HEK293T (cell line): Measurements from ENCODE around the gene CNR1.

ENCODE experiments used
- BHLHE40 ChIP-seq: fragments of 450-650 bp; IDR thresholded peaks from 2 replicates; pipeline ENCODE4 v1.6.1; 2016; ENCODE audit warnings: mild to moderate bottlenecking, moderate library complexity, borderline replicate concordance
- FOXA1 ChIP-seq: fragments of 450-650 bp; IDR thresholded peaks from 2 replicates; pipeline ENCODE4 v1.6.1; 2016; ENCODE audit warnings: mild to moderate bottlenecking
- LEF1 ChIP-seq: fragments of 450-650 bp; IDR thresholded peaks from 2 replicates; pipeline ENCODE4 v1.6.1; 2017; ENCODE audit warnings: mild to moderate bottlenecking, borderline replicate concordance
- NFRKB ChIP-seq: fragments of 450-650 bp; IDR thresholded peaks from 2 replicates; pipeline ENCODE4 v1.6.1; 2016; ENCODE audit warnings: mild to moderate bottlenecking, moderate library complexity
- SP1 ChIP-seq: fragments of 450-650 bp; IDR thresholded peaks from 2 replicates; pipeline ENCODE4 v1.6.1; 2017
- SUZ12 ChIP-seq: fragments of 450-650 bp; IDR thresholded peaks from 2 replicates; pipeline ENCODE4 v1.6.1; 2016; ENCODE audit warnings: mild to moderate bottlenecking
- TARDBP ChIP-seq: fragments of 450-650 bp; IDR thresholded peaks from 2 replicates; pipeline ENCODE4 v1.6.1; 2016

GRCh38 chr6:88119769-88120168 is 46.4 kb downstream of the CNR1 start:
- no peak for TF ChIP-seq BHLHE40
- no peak for TF ChIP-seq FOXA1
- TF ChIP-seq TARDBP, result no peak
- TF ChIP-seq NFRKB, result no peak
- no peak for TF ChIP-seq LEF1
- TF ChIP-seq SUZ12, result no peak
- no peak for TF ChIP-seq SP1
